Fibroblast of lung (primary cell): ENCODE data around the gene ARID1B.

Experiments used
- EZH2 ChIP-seq: IDR thresholded peaks from 2 replicates; pipeline ENCODE4 v1.5.1; 2012; ENCODE audit warnings: low read length, control low read depth, mild to moderate bottlenecking; ENCODE audit errors: missing control alignments
- TF ChIP-seq, protein P1 (sequence below), 2 donors: IDR thresholded peaks in 1 of 2; conservative IDR thresholded peaks in 1 of 2; 1 replicate in 1 of 2; 2 replicates in 1 of 2; pipeline ENCODE4 v1.5.1; 2011 to 2012; ENCODE audit warnings: low read length in 2 of 2, control low read depth in 1 of 2, inconsistent platforms in 1 of 2, low read depth in 1 of 2, mild to moderate bottlenecking in 1 of 2

DNA sequence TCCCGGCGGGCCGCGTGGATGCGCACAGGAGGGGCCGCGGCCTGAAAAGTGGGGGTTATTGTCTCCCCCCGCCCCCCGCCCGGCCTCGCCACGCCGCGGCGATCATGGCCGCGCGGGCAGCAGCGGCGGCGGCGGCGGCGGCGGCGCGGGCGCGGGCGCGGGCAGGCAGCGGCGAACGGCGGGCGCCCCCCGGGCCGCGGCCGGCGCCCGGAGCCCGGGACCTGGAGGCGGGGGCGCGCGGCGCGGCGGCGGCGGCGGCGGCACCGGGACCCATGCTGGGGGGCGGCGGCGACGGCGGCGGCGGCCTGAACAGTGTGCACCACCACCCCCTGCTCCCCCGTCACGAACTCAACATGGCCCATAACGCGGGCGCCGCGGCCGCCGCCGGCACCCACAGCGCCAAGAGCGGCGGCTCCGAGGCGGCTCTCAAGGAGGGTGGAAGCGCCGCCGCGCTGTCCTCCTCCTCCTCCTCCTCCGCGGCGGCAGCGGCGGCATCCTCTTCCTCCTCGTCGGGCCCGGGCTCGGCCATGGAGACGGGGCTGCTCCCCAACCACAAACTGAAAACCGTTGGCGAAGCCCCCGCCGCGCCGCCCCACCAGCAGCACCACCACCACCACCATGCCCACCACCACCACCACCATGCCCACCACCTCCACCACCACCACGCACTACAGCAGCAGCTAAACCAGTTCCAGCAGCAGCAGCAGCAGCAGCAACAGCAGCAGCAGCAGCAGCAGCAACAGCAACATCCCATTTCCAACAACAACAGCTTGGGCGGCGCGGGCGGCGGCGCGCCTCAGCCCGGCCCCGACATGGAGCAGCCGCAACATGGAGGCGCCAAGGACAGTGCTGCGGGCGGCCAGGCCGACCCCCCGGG is 637 bp downstream of the ARID1B start:
- TF ChIP-seq, protein P1, sequence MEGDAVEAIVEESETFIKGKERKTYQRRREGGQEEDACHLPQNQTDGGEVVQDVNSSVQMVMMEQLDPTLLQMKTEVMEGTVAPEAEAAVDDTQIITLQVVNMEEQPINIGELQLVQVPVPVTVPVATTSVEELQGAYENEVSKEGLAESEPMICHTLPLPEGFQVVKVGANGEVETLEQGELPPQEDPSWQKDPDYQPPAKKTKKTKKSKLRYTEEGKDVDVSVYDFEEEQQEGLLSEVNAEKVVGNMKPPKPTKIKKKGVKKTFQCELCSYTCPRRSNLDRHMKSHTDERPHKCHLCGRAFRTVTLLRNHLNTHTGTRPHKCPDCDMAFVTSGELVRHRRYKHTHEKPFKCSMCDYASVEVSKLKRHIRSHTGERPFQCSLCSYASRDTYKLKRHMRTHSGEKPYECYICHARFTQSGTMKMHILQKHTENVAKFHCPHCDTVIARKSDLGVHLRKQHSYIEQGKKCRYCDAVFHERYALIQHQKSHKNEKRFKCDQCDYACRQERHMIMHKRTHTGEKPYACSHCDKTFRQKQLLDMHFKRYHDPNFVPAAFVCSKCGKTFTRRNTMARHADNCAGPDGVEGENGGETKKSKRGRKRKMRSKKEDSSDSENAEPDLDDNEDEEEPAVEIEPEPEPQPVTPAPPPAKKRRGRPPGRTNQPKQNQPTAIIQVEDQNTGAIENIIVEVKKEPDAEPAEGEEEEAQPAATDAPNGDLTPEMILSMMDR (conservative IDR thresholded peaks at IDR 0.05 in 1 of 2, IDR thresholded peaks at IDR 0.05 in 1 of 2; ENCODE audit: low read depth in 1 of 2, low read length in 2 of 2) = no peak
- no peak for TF ChIP-seq EZH2
